Heart left ventricle (tissue), 16 donors: ENCODE data around the gene TGFBR2. TPM values are rescaled to one million over a fixed set of nuclear protein-coding genes. Genes with fewer than 3 reads are reported as not detected.

Experiments used
- ATAC-seq, 4 donors: fragments of 200-7000 bp; cut with Tn5 transposase; one replicate each; pipeline ENCODE4 v1.9.1; 2020 to 2022; ENCODE audit warnings: moderate library complexity in 4 of 4, mild to moderate bottlenecking in 3 of 4, moderate number of reproducible peaks in 1 of 4
- DNase-seq, 5 donors: peaks; one replicate each; pipeline ENCODE4 v3.0.0-alpha.2; 2020
- H3K27ac ChIP-seq, 12 donors: fragments of 200-600 bp; sonication (generic) in 4 of 12; one replicate each; pipeline versions ENCODE4 v1.5.0 to v1.8.0; 2016 to 2022; ENCODE audit warnings: mild to moderate bottlenecking in 2 of 12
- H3K27me3 ChIP-seq, 9 donors: fragments of 200-600 bp; sonication (generic) in 2 of 9; one replicate each; pipeline versions ENCODE4 v1.5.1 to v1.8.0; 2016 to 2022; ENCODE audit warnings: mild to moderate bottlenecking in 3 of 9
- H3K36me3 ChIP-seq, 9 donors: fragments of 200-600 bp; sonication (generic) in 2 of 9; one replicate each; pipeline versions ENCODE4 v1.5.0 to v1.8.0; 2018 to 2022; ENCODE audit warnings: mild to moderate bottlenecking in 2 of 9
- H3K4me1 ChIP-seq, 12 donors: fragments of 200-600 bp; sonication (generic) in 4 of 12; one replicate each; pipeline versions ENCODE4 v1.5.0 to v1.8.0; 2016 to 2022; ENCODE audit warnings: mild to moderate bottlenecking in 3 of 12
- H3K4me3 ChIP-seq, 12 donors: fragments of 200-600 bp; sonication (generic) in 4 of 12; one replicate each; pipeline versions ENCODE4 v1.5.0 to v1.8.0; 2017 to 2022; ENCODE audit warnings: mild to moderate bottlenecking in 9 of 12, moderate library complexity in 4 of 12
- H3K9me3 ChIP-seq, 12 donors: fragments of 200-600 bp; sonication (generic) in 4 of 12; one replicate each; pipeline versions ENCODE4 v1.5.0 to v1.8.0; 2016 to 2022; ENCODE audit warnings: mild to moderate bottlenecking in 1 of 12
- POLR2A ChIP-seq, 2 donors: fragments of 450-650 bp; IDR thresholded peaks; one replicate each; pipeline ENCODE4 v1.6.1; 2017; ENCODE audit warnings: antibody characterized with exemption in 2 of 2, mild to moderate bottlenecking in 2 of 2, moderate library complexity in 2 of 2
- WGBS, 4 donors: extraction: QIAGEN DNeasy Blood & Tissue Kit in 2 of 4; methylation state at CpG; one replicate each; pipeline versions ENCODE4 v1.1.5 to v1.1.7; 2013 to 2018; 5-methylcytosine and 5-hydroxymethylcytosine counted together
- intact Hi-C, 10 donors: fragments of 100-400 bp; cut with DNase I; formaldehyde crosslinking; loops; one replicate each; pipeline versions ENCODE4 v1.11.1 to v1.14.2; 2022
- polyA plus RNA-seq, 2 donors: library from polyadenylated mRNA; stranded (reverse); fragments of 200-250 nt; gene quantifications; one replicate each; pipeline ENCODE4 v1.2.3, GENCODE V29; 2013
- total RNA-seq, 9 donors: library from RNA; depleted of rRNA in 2 of 9; stranded (reverse); fragments of >200 nt in 2 of 9; fragmentation: NEBNext Ultra II Directional in 3 of 9; extraction: Animal tissue kit (Norgen Biotek cat#: 25700) in 3 of 9; gene quantifications; one replicate each; pipeline versions ENCODE4 v1.1.0 to v1.2.4, GENCODE V29; 2016 to 2023
- TF ChIP-seq, protein P1 (sequence below), 12 donors: fragments of 200-600 bp; sonication (generic) in 4 of 12; IDR thresholded peaks; one replicate each; pipeline versions ENCODE4 v1.5.0 to v1.8.0; 2018 to 2022; ENCODE audit warnings: antibody characterized with exemption in 12 of 12, mild to moderate bottlenecking in 5 of 12
- donor health status: ischemic (EF 13 %, LVEDD 7.1; RV severe dilation, severe dysfunction).
- donor health status: healthy with polysubstance abuse.
- donor health status: DM: no; HTN: yes; CAD: no.
- donor health status: DM: no; HTN: no; CAD: no.
- donor health status: ischemic (EF 25% LVEDD 6.9; RV normal size, moderate dysfunction).
- donor health status: ischemic (EF 25% LVEDD 5.7; RV mildly dilated, moderate dysfunction).
- donor health status: healthy.
- donor health status: DM: yes; HTN: yes; CAD: no.
- donor health status: ischemic (EF 35%, LVEDD 5.7; RV mildly dilated, moderate dysfunction).
- donor health status: nonischemic (EF 11% LVEDD 7.7; RV severe dilation, severe dysfunction).
- donor health status: DM: yes; HTN: yes; CAD: no.
- donor health status: PGD.
- donor health status: ischemic (EF 29% LVEDD 5.4; RV normal size, mild dysfunction).
- donor health status: nonischemic (EF 23%, LVEDD 6.1; RV moderate dilation, normal function).

TGFBR2 gene
- total and polyA plus RNA-seq, 11 donors, result 13.8 to 217 (median 143) TPM

DNA sequence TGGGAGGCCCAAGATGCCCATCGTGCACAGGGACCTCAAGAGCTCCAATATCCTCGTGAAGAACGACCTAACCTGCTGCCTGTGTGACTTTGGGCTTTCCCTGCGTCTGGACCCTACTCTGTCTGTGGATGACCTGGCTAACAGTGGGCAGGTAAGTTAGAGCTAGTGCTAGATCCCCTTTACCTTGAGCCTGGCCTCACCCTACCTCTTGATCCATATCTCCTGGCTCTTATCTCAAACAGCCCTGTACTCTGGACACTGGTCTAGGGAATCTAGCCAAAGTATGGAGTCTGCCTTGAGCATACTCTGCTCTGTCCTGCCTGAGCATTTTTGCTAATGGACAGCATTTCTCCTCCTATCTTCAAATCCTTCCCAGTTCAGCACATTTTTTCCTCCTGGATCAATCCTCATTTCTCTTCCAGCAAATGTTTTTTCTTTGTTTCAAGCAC, 65.9 kb downstream of the TGFBR2 start:
- no peaks in the 10 kb centered on the region for H3K9me3 ChIP-seq
- no peaks in the 10 kb centered on the region for H3K27me3 ChIP-seq
- peaks cover 3 to 75% (median 40%) of the 10 kb centered on the region in 12 donors for H3K4me1 ChIP-seq
- no peak for DNase-seq
- peaks cover 0 to 98% (median 77%) of the 10 kb centered on the region in 9 donors for H3K36me3 ChIP-seq
- WGBS, 4 donors, result 88 to 97% (median 94%) methylated on average over 4 of the region's 4 CpGs
- intact Hi-C loops, result loop anchor here in 1 of 10 donors (10.0 kb wide), 1 partner anchor 58 kb away; no protein-coding TSS in a partner anchor
- ATAC-seq, result peak in 3 of 4 donors; percentile 4 to 23 (median 19)
- peak overlapping the region in 5 of 12 donors; percentile 4 to 53 (median 34) for H3K27ac ChIP-seq
- TF ChIP-seq, protein P1, sequence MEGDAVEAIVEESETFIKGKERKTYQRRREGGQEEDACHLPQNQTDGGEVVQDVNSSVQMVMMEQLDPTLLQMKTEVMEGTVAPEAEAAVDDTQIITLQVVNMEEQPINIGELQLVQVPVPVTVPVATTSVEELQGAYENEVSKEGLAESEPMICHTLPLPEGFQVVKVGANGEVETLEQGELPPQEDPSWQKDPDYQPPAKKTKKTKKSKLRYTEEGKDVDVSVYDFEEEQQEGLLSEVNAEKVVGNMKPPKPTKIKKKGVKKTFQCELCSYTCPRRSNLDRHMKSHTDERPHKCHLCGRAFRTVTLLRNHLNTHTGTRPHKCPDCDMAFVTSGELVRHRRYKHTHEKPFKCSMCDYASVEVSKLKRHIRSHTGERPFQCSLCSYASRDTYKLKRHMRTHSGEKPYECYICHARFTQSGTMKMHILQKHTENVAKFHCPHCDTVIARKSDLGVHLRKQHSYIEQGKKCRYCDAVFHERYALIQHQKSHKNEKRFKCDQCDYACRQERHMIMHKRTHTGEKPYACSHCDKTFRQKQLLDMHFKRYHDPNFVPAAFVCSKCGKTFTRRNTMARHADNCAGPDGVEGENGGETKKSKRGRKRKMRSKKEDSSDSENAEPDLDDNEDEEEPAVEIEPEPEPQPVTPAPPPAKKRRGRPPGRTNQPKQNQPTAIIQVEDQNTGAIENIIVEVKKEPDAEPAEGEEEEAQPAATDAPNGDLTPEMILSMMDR (IDR thresholded peaks at IDR 0.05), result no peak
- TF ChIP-seq POLR2A (IDR thresholded peaks at IDR 0.05), result no peak
- H3K4me3 ChIP-seq, result no peak overlapping the region

DNA sequence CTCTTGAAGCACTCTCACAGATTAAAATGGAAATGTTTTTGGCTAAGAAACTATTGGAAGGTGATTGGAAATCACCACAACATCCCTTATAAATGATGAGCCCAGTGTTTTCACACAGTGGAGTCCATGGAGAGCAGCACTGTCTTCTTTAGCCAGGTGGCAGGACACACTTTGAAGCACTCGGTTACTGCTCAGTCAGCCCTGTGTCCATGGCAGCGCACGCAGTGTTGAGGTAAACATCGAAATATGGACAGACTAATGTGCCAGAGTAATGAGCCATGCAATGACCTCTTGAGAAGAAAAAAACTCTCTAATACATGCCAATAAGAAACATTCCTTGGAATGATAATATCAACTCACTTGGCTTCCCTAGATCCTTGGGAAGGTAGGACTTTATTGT, 66.6 kb downstream of the TGFBR2 start:
- 78 to 92% (median 83%) methylated on average over 4 of the region's 4 CpGs for WGBS, 4 donors
- Histone ChIP-seq H3K4me1 (peaks cover 3 to 69% (median 36%) of the 10 kb centered on the region in 12 donors), H3K9me3 (no peaks in the 10 kb centered on the region), H3K4me3 (no peak overlapping the region), H3K27me3 (no peaks in the 10 kb centered on the region), H3K36me3 (peaks cover 0 to 100% (median 83%) of the 10 kb centered on the region in 9 donors), H3K27ac (peak overlapping the region in 6 of 12 donors; percentile 4 to 53 (median 26))
- DNase-seq (peak in 2 of 5 donors; percentile 29 to 40), ATAC-seq (peak; percentile 53 to 64 (median 56))
- TF ChIP-seq, protein P1 (IDR thresholded peaks at IDR 0.05), result peak in 1 of 12 donors; percentile 19
- no peak for TF ChIP-seq POLR2A (IDR thresholded peaks at IDR 0.05)
- intact Hi-C loops, result loop anchor here in 1 of 10 donors (10.0 kb wide), 1 partner anchor 58 kb away; no protein-coding TSS in a partner anchor

DNA sequence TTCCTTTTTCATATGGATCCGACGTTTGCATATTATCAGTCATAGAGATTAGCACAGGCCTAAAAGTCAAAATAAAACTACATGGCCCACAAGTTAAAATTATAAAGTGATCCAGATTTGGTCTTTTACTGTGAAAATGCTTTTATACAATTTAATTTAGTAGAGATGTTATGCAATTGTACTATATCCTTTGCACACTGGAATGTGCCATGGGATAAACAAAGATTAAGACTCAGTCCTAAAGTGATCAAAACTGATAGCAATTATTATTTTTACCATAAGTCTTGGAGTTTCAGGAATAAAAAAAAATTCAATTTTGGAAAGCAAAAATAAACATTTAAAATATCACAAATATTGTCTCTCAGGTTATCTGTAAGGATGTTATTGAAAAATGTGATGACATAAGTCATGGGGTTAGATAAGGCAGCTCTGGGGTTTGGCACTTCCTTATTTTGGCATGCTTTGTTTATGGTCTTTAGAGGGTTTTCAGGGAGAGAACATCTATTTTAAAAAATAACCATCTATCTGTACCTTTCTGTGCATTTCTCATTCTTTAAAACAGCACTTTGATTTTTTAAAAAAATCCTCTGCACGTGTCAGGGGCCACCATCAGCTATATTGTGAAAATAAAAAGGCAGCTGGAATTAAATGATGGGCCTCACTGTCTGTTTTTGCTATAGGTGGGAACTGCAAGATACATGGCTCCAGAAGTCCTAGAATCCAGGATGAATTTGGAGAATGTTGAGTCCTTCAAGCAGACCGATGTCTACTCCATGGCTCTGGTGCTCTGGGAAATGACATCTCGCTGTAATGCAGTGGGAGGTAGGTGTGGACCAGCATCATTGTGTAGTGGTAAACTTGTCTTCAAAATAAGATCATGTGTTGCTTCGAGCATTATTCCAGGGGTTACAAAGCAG, 67.3 kb downstream of the TGFBR2 start:
- H3K4me1 ChIP-seq, result peaks cover 0 to 65% (median 31%) of the 10 kb centered on the region in 12 donors
- H3K27me3 ChIP-seq, result no peaks in the 10 kb centered on the region
- no peak for DNase-seq
- H3K4me3 ChIP-seq, result no peak overlapping the region
- TF ChIP-seq, protein P1 (IDR thresholded peaks at IDR 0.05), result no peak
- no peak for TF ChIP-seq POLR2A (IDR thresholded peaks at IDR 0.05)
- intact Hi-C loops, result loop anchor here in 1 of 10 donors (10.0 kb wide), 1 partner anchor 59 kb away; no protein-coding TSS in a partner anchor
- peak overlapping the region in 5 of 12 donors; percentile 3 to 38 (median 19) for H3K27ac ChIP-seq
- H3K36me3 ChIP-seq, result peaks cover 0 to 100% (median 90%) of the 10 kb centered on the region in 9 donors
- 76 to 84% (median 79%) methylated on average over 6 of the region's 6 CpGs for WGBS, 4 donors
- ATAC-seq, result no peak
- no peaks in the 10 kb centered on the region for H3K9me3 ChIP-seq

DNA sequence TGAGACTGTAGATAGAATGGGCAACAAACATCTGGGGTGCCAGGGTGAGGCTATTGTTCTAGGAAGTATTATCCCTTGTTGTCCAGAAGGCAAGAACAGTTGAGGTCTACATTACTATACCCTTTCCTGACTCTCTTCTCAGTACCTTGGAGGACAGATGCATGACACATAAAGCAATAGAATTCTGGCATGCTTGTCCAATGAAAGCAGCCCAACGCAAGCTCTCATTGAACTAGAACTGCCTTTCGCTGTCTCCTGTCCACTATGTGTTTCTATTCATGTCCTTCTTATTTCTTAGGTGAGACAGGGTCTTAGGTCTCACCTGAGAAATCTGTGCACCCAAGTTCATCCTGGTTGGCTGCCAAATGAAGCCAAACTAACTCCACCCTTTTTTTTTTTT, 68.6 kb downstream of the TGFBR2 start:
- no peak for ATAC-seq
- H3K36me3 ChIP-seq, result peaks cover 0 to 100% (median 93%) of the 10 kb centered on the region in 9 donors
- no peak overlapping the region for H3K4me3 ChIP-seq
- H3K4me1 ChIP-seq, result peaks cover 3 to 75% (median 43%) of the 10 kb centered on the region in 12 donors
- intact Hi-C loops, result loop anchor here in 1 of 10 donors (10.0 kb wide), 1 partner anchor 60 kb away; no protein-coding TSS in a partner anchor
- H3K9me3 ChIP-seq, result no peaks in the 10 kb centered on the region
- H3K27me3 ChIP-seq, result no peaks in the 10 kb centered on the region
- TF ChIP-seq, protein P1 (IDR thresholded peaks at IDR 0.05), result no peak
- TF ChIP-seq POLR2A (IDR thresholded peaks at IDR 0.05), result no peak
- 96 to 99% (median 98%) methylated on average over 2 of the region's 2 CpGs for WGBS, 4 donors
- peak overlapping the region in 1 of 12 donors; percentile 7 for H3K27ac ChIP-seq
- no peak for DNase-seq
